ENCODE data around the gene SURF6. TPM values are rescaled to one million over a fixed set of nuclear protein-coding genes. Genes with fewer than 3 reads are reported as not detected.

The SURF6 gene
- total RNA-seq, 2 experiments from 2014 or later: 15.1 to 15.9 TPM

GRCh38 chr9:133333566-133333965 lies 2.4 kb downstream of the SURF6 start:
- POLR2A ChIA-PET: interaction anchor here (1.1 to 3.2 kb wide), 2 partner anchors 14 to 185 kb away, joined by 3 to 19 read pairs; partner anchors contain the start of genes MED22 and RPL7A
- no peak overlapping the region for H3K27ac Mint-ChIP-seq

GRCh38 chr9:133333011-133333410 lies 3.0 kb downstream of the SURF6 start:
- Histone ChIP-seq H3K27me3 (ENCODE audit: control insufficient read depth in 1 of 2, insufficient read depth in 2 of 2, low read length in 2 of 2) (no peaks in the 10 kb centered on the region), H3K36me3 (ENCODE audit: insufficient read depth, low read length) (peaks cover 43% of the 10 kb centered on the region), H3K27ac (ENCODE audit: low read depth in 1 of 2, low read length in 2 of 2) (no peak overlapping the region), H3K9me3 (ENCODE audit: control insufficient read depth in 1 of 2, insufficient read depth in 1 of 2, low read length in 2 of 2) (no peaks in the 10 kb centered on the region), H3K4me1 (ENCODE audit: insufficient read depth, low read length) (peaks cover 37% of the 10 kb centered on the region), H3K4me3 (ENCODE audit: low read length) (no peak overlapping the region)
- Mint-ChIP-seq H3K9me3 (no peaks in the 10 kb centered on the region), H3K27me3 (no peaks in the 10 kb centered on the region), H3K36me3 (ENCODE audit: low read depth) (peaks cover 73% of the 10 kb centered on the region), H3K27ac (no peak overlapping the region), H3K4me3 (peak overlapping the region; percentile 45), H3K4me1 (ENCODE audit: low read depth) (peaks cover 17% of the 10 kb centered on the region)
- TF ChIP-seq CTCF (IDR thresholded peaks at IDR 0.05): no peak
- DNase-seq (peak in 1 of 14 experiments; percentile 14), ATAC-seq (ENCODE audit: poor library complexity) (no peak)
- POLR2A ChIA-PET: no interaction called here
- CTCF ChIA-PET: no interaction called here
- intact Hi-C loops (cut with DNase I, micrococcal nuclease): loop anchor here in 1 of 2 experiments (5.0 kb wide), 2 partner anchors 301 to 386 kb away; partner anchors contain the start of gene GTF3C5

More at GRCh38 chr9:133333566-133333965, 2.4 kb downstream of the SURF6 start:
- Histone ChIP-seq H3K4me3 (ENCODE audit: low read length) (no peak overlapping the region), H3K36me3 (ENCODE audit: insufficient read depth, low read length) (peaks cover 43% of the 10 kb centered on the region), H3K4me1 (ENCODE audit: insufficient read depth, low read length) (peaks cover 37% of the 10 kb centered on the region), H3K27ac (ENCODE audit: low read depth in 1 of 2, low read length in 2 of 2) (no peak overlapping the region), H3K9me3 (ENCODE audit: control insufficient read depth in 1 of 2, insufficient read depth in 1 of 2, low read length in 2 of 2) (no peaks in the 10 kb centered on the region), H3K27me3 (ENCODE audit: control insufficient read depth in 1 of 2, insufficient read depth in 2 of 2, low read length in 2 of 2) (no peaks in the 10 kb centered on the region)
- Mint-ChIP-seq H3K36me3 (ENCODE audit: low read depth) (peaks cover 67% of the 10 kb centered on the region), H3K27me3 (no peaks in the 10 kb centered on the region), H3K9me3 (no peaks in the 10 kb centered on the region), H3K4me1 (ENCODE audit: low read depth) (peaks cover 17% of the 10 kb centered on the region), H3K4me3 (peak overlapping the region; percentile 11)
- TF ChIP-seq CTCF (IDR thresholded peaks at IDR 0.05): no peak
- intact Hi-C loops (cut with DNase I, micrococcal nuclease): loop anchor here in 1 of 2 experiments (5.0 kb wide), 2 partner anchors 301 to 386 kb away; partner anchors contain the start of gene GTF3C5
- CTCF ChIA-PET: no interaction called here
- ATAC-seq (ENCODE audit: poor library complexity) (no peak), DNase-seq (peak in 1 of 14 experiments; percentile 28)

DNA sequence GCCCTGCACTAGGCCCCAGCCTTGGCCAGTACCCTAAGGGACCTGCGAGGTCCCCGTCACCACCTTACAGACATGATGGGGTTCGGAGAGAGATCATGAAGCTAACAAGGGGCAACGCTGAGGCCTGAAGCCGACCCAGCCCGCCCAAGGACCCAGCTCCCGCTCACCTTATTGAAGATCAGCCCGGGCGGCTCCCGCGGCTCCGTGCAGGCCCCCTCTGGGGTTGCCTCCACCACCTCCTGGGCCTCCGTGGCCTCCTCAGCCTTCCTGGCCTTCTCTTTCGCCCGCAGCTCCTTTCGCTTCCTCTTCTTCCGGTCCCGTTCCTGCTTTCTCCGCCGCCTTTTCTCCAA lies 3.6 kb downstream of the SURF6 start:
- Mint-ChIP-seq H3K9me3 (no peaks in the 10 kb centered on the region), H3K27me3 (no peaks in the 10 kb centered on the region), H3K27ac (no peak overlapping the region), H3K36me3 (ENCODE audit: low read depth) (peaks cover 77% of the 10 kb centered on the region), H3K4me1 (ENCODE audit: low read depth) (peaks cover 17% of the 10 kb centered on the region), H3K4me3 (no peak overlapping the region)
- CTCF ChIA-PET: no interaction called here
- Histone ChIP-seq H3K27me3 (ENCODE audit: control insufficient read depth in 1 of 2, insufficient read depth in 2 of 2, low read length in 2 of 2) (no peaks in the 10 kb centered on the region), H3K27ac (ENCODE audit: low read depth in 1 of 2, low read length in 2 of 2) (no peak overlapping the region), H3K36me3 (ENCODE audit: insufficient read depth, low read length) (peaks cover 43% of the 10 kb centered on the region), H3K4me1 (ENCODE audit: insufficient read depth, low read length) (peaks cover 37% of the 10 kb centered on the region), H3K9me3 (ENCODE audit: control insufficient read depth in 1 of 2, insufficient read depth in 1 of 2, low read length in 2 of 2) (no peaks in the 10 kb centered on the region), H3K4me3 (ENCODE audit: low read length) (no peak overlapping the region)
- no peak for DNase-seq
- intact Hi-C loops (cut with DNase I, micrococcal nuclease): loop anchor here in 1 of 2 experiments (5.0 kb wide), 2 partner anchors 300 to 385 kb away; partner anchors contain the start of gene GTF3C5
- POLR2A ChIA-PET: no interaction called here
- no peak for ATAC-seq (ENCODE audit: poor library complexity)
- no peak for TF ChIP-seq CTCF (IDR thresholded peaks at IDR 0.05)
